ENCODE results near the gene SYNE2. TPM values are rescaled to one million over a fixed set of nuclear protein-coding genes. Genes with fewer than 3 reads are reported as not detected.

Gene SYNE2
- total and polyA plus RNA-seq, 4 donors, result 14.7 to 197 (median 99.1) TPM

DNA sequence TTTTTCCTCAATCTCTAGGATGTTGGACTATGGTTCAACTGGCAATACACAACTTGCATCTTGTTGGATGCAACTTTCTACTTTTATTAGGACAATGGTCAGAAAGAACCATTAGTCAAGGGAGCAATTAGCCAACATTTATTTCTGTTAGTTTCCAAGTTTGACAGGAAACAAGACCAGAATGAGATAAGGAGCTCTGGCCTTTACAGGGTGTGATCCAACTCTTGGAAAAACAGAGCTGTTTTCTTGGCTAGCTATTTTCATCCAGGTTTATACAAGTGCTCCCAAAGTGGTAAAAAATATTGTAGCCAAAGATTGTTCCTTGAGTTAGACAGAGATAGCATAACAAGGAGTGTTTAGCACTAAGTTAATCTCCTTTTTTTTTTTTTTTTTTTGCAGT is 3.9 kb upstream of the SYNE2 start:
- H3K4me3 ChIP-seq (ENCODE audit: low read length in 2 of 2), result no peak overlapping the region
- DNase-seq (no peak), ATAC-seq (ENCODE audit: low FRiP score) (no peak)
- no peaks in the 10 kb centered on the region for H3K36me3 ChIP-seq (ENCODE audit: control insufficient read depth in 1 of 2, insufficient read depth in 2 of 2, low read length in 1 of 2)
- no peaks in the 10 kb centered on the region for H3K9me3 ChIP-seq (ENCODE audit: control insufficient read depth, low read length)
- no peaks in the 10 kb centered on the region for H3K27me3 ChIP-seq (ENCODE audit: control insufficient read depth in 1 of 2, insufficient read depth in 2 of 2, low read length in 1 of 2)
- H3K4me1 ChIP-seq (ENCODE audit: control insufficient read depth in 1 of 2, insufficient read depth in 2 of 2, low read length in 2 of 2), result no peaks in the 10 kb centered on the region
- intact Hi-C loops (cut with DNase I), result no loop called here
- H3K27ac ChIP-seq (ENCODE audit: low read depth in 1 of 2, low read length in 2 of 2), result no peak overlapping the region

DNA sequence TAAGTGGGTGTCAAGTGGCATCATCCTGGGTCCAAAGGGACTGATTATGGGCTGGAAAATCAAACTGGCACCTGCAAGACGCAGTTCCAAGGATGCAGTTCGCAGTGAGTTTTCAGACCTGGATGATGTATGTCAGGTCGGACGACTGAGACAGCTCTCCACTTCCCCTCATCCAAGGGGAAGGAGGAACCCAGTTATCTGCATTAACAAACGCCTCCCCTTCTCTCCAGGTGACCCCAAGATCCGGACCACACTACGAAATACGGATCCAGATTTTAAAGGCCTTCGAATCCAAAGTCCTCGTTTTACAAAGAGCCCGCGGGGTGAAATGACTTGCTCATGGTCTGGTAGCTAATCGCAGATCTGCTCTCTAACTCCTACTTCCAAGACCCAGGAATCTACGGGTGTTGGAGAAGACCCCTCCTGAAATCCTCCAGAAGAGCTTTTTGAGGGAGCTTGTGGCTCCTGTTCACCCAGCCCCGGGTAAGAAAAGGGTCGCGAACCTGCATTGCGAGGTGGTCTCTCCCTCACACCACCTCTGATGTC is 460 bp upstream of the SYNE2 start:
- peaks cover 0 to 6% of the 10 kb centered on the region in 2 donors for H3K4me1 ChIP-seq (ENCODE audit: control insufficient read depth in 1 of 2, insufficient read depth in 2 of 2, low read length in 2 of 2)
- no peaks in the 10 kb centered on the region for H3K36me3 ChIP-seq (ENCODE audit: control insufficient read depth in 1 of 2, insufficient read depth in 2 of 2, low read length in 1 of 2)
- ATAC-seq (ENCODE audit: low FRiP score) (no peak), DNase-seq (no peak)
- peak overlapping the region in 1 of 2 donors; percentile 25 for H3K27ac ChIP-seq (ENCODE audit: low read depth in 1 of 2, low read length in 2 of 2)
- H3K27me3 ChIP-seq (ENCODE audit: control insufficient read depth in 1 of 2, insufficient read depth in 2 of 2, low read length in 1 of 2), result no peaks in the 10 kb centered on the region
- no peaks in the 10 kb centered on the region for H3K9me3 ChIP-seq (ENCODE audit: control insufficient read depth, low read length)
- WGBS, 2 donors, result 16 to 18% methylated on average over 18 of the region's 18 CpGs
- intact Hi-C loops (cut with DNase I), result loop anchor here in 1 of 2 donors (2.0 to 5.0 kb wide), 2 partner anchors 24 to 40 kb away; no protein-coding TSS in a partner anchor
- peak overlapping the region in 1 of 2 donors; percentile 98 for H3K4me3 ChIP-seq (ENCODE audit: low read length in 2 of 2)

GRCh38 chr14:63853831-63854293 is 1.1 kb downstream of the SYNE2 start:
- H3K27me3 ChIP-seq (ENCODE audit: control insufficient read depth in 1 of 2, insufficient read depth in 2 of 2, low read length in 1 of 2), result no peaks in the 10 kb centered on the region
- H3K4me3 ChIP-seq (ENCODE audit: low read length in 2 of 2), result peak overlapping the region; percentile 98
- DNase-seq (peak; percentile 63 to 78), ATAC-seq (ENCODE audit: low FRiP score) (peak; percentile 61)
- peaks cover 0 to 6% of the 10 kb centered on the region in 2 donors for H3K4me1 ChIP-seq (ENCODE audit: control insufficient read depth in 1 of 2, insufficient read depth in 2 of 2, low read length in 2 of 2)
- H3K9me3 ChIP-seq (ENCODE audit: control insufficient read depth, low read length), result no peaks in the 10 kb centered on the region
- 0% methylated on average over 18 of the region's 18 CpGs for WGBS, 2 donors
- H3K36me3 ChIP-seq (ENCODE audit: control insufficient read depth in 1 of 2, insufficient read depth in 2 of 2, low read length in 1 of 2), result no peaks in the 10 kb centered on the region
- H3K27ac ChIP-seq (ENCODE audit: low read depth in 1 of 2, low read length in 2 of 2), result peak overlapping the region; percentile 50 to 71
- intact Hi-C loops (cut with DNase I), result loop anchor here in 1 of 2 donors (2.0 to 5.0 kb wide), 2 partner anchors 23 to 38 kb away; no protein-coding TSS in a partner anchor

DNA sequence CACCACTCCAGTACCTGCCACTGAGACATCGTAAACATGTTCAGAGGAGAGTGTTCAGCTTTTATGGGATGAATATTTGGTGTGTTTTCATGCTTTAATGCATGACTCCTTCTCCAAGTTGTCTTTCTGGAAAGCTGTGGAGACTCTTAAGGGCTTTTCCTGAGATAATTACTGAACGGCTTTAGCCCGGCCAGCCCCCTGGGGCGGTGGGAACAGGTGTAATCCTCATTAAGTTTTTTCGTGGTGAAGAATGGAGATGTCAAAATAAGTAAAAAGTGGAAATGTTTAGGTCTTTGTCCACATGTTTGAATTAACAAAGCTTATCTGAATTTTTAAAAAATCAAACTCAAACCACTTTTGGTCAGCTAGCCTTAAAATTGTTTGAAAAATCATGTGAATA is 1.5 kb downstream of the SYNE2 start:
- WGBS, 2 donors, result 9% methylated on average over 5 of the region's 5 CpGs
- Histone ChIP-seq H3K4me1 (ENCODE audit: control insufficient read depth in 1 of 2, insufficient read depth in 2 of 2, low read length in 2 of 2) (peaks cover 0 to 6% of the 10 kb centered on the region in 2 donors), H3K9me3 (ENCODE audit: control insufficient read depth, low read length) (no peaks in the 10 kb centered on the region), H3K36me3 (ENCODE audit: control insufficient read depth in 1 of 2, insufficient read depth in 2 of 2, low read length in 1 of 2) (no peaks in the 10 kb centered on the region), H3K27ac (ENCODE audit: low read depth in 1 of 2, low read length in 2 of 2) (no peak overlapping the region), H3K4me3 (ENCODE audit: low read length in 2 of 2) (peak overlapping the region; percentile 98), H3K27me3 (ENCODE audit: control insufficient read depth in 1 of 2, insufficient read depth in 2 of 2, low read length in 1 of 2) (no peaks in the 10 kb centered on the region)
- intact Hi-C loops (cut with DNase I), result loop anchor here in 1 of 2 donors (5.0 kb wide), 1 partner anchor 38 kb away; no protein-coding TSS in a partner anchor
- ATAC-seq (ENCODE audit: low FRiP score) (no peak), DNase-seq (no peak)

GRCh38 chr14:63855281-63855680 is 2.5 kb downstream of the SYNE2 start:
- Histone ChIP-seq H3K4me1 (ENCODE audit: control insufficient read depth in 1 of 2, insufficient read depth in 2 of 2, low read length in 2 of 2) (peaks cover 0 to 6% of the 10 kb centered on the region in 2 donors), H3K36me3 (ENCODE audit: control insufficient read depth in 1 of 2, insufficient read depth in 2 of 2, low read length in 1 of 2) (no peaks in the 10 kb centered on the region), H3K4me3 (ENCODE audit: low read length in 2 of 2) (no peak overlapping the region), H3K27me3 (ENCODE audit: control insufficient read depth in 1 of 2, insufficient read depth in 2 of 2, low read length in 1 of 2) (no peaks in the 10 kb centered on the region), H3K9me3 (ENCODE audit: control insufficient read depth, low read length) (no peaks in the 10 kb centered on the region), H3K27ac (ENCODE audit: low read depth in 1 of 2, low read length in 2 of 2) (no peak overlapping the region)
- no peak for ATAC-seq (ENCODE audit: low FRiP score)
- intact Hi-C loops (cut with DNase I), result no loop called here
- DNase-seq, result no peak
- 83 to 84% methylated on average over 4 of the region's 4 CpGs for WGBS, 2 donors

DNA sequence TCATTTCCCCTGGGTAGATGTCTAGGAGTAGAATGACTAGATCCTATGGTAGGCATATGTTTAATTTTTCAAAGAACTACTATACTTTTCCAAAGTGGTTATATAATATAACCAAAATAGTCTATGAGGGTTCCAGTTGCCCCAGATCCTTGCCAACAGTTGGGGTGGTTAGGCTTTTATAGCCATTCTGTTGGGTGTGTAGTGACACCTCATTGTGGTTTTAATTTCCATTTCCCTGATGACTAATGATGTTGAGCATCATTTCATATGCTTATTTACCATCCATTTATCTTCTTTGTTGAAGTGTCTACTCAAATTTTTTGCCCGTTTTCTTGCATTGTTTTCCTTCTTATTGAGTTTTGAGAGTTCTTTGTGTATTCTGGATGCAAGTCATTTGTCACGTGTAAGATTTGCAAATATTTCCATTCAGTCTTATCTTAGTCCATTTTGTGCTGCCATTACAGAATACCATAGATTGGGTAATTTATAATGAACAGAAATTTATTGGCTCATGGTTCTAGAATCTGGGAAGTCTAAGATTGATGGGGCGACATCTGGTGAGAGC is 4.7 kb downstream of the SYNE2 start:
- Histone ChIP-seq H3K4me3 (ENCODE audit: low read length in 2 of 2) (no peak overlapping the region), H3K27me3 (ENCODE audit: control insufficient read depth in 1 of 2, insufficient read depth in 2 of 2, low read length in 1 of 2) (no peaks in the 10 kb centered on the region), H3K4me1 (ENCODE audit: control insufficient read depth in 1 of 2, insufficient read depth in 2 of 2, low read length in 2 of 2) (peaks cover 0 to 6% of the 10 kb centered on the region in 2 donors), H3K36me3 (ENCODE audit: control insufficient read depth in 1 of 2, insufficient read depth in 2 of 2, low read length in 1 of 2) (no peaks in the 10 kb centered on the region), H3K27ac (ENCODE audit: low read depth in 1 of 2, low read length in 2 of 2) (no peak overlapping the region), H3K9me3 (ENCODE audit: control insufficient read depth, low read length) (no peaks in the 10 kb centered on the region)
- ATAC-seq (ENCODE audit: low FRiP score) (no peak), DNase-seq (no peak)
- intact Hi-C loops (cut with DNase I), result no loop called here
- WGBS, 2 donors, result 45 to 56% methylated on average over 3 of the region's 3 CpGs

- intact Hi-C loops (cut with DNase I), result no loop called here
- 25 to 31% methylated on average over 1 of the region's 1 CpG for WGBS, 2 donors
- Histone ChIP-seq H3K4me3 (ENCODE audit: low read length in 2 of 2) (no peak overlapping the region), H3K27ac (ENCODE audit: low read depth in 1 of 2, low read length in 2 of 2) (no peak overlapping the region), H3K9me3 (ENCODE audit: control insufficient read depth, low read length) (no peaks in the 10 kb centered on the region), H3K36me3 (ENCODE audit: control insufficient read depth in 1 of 2, insufficient read depth in 2 of 2, low read length in 1 of 2) (no peaks in the 10 kb centered on the region), H3K27me3 (ENCODE audit: control insufficient read depth in 1 of 2, insufficient read depth in 2 of 2, low read length in 1 of 2) (no peaks in the 10 kb centered on the region), H3K4me1 (ENCODE audit: control insufficient read depth in 1 of 2, insufficient read depth in 2 of 2, low read length in 2 of 2) (peaks cover 0 to 4% of the 10 kb centered on the region in 2 donors)
- ATAC-seq (ENCODE audit: low FRiP score), result no peak
- no peak for DNase-seq
Observed at GRCh38 chr14:63860146-63860545, 7.3 kb downstream of the SYNE2 start.

DNA sequence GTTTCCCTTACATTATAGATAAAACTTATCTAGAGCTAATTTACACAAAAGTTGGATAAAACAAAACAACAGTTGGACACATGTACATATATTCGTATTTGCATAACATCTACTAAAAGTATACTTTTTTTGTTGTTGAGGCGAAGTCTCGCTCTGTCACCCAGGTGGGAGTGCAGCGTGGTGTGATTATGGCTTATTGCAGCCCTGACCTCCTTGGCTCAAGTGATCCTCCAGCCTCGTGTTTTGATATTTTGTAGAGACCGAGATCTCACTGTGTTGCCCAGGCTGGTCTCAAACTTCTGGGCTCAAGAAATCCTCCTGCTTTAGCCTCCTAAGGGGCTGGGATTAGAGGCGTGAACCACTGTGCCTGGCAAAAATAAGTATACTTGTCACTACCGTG is 9.4 kb downstream of the SYNE2 start:
- ATAC-seq (ENCODE audit: low FRiP score), result no peak
- intact Hi-C loops (cut with DNase I), result no loop called here
- Histone ChIP-seq H3K36me3 (ENCODE audit: control insufficient read depth in 1 of 2, insufficient read depth in 2 of 2, low read length in 1 of 2) (no peaks in the 10 kb centered on the region), H3K27ac (ENCODE audit: low read depth in 1 of 2, low read length in 2 of 2) (no peak overlapping the region), H3K9me3 (ENCODE audit: control insufficient read depth, low read length) (no peaks in the 10 kb centered on the region), H3K4me3 (ENCODE audit: low read length in 2 of 2) (no peak overlapping the region), H3K27me3 (ENCODE audit: control insufficient read depth in 1 of 2, insufficient read depth in 2 of 2, low read length in 1 of 2) (no peaks in the 10 kb centered on the region), H3K4me1 (ENCODE audit: control insufficient read depth in 1 of 2, insufficient read depth in 2 of 2, low read length in 2 of 2) (no peaks in the 10 kb centered on the region)
- DNase-seq, result no peak
- WGBS, 2 donors, result 83 to 88% methylated on average over 8 of the region's 8 CpGs

GRCh38 chr14:63863004-63863403 is 10.2 kb downstream of the SYNE2 start:
- Histone ChIP-seq H3K4me1 (ENCODE audit: control insufficient read depth in 1 of 2, insufficient read depth in 2 of 2, low read length in 2 of 2) (no peaks in the 10 kb centered on the region), H3K4me3 (ENCODE audit: low read length in 2 of 2) (no peak overlapping the region), H3K36me3 (ENCODE audit: control insufficient read depth in 1 of 2, insufficient read depth in 2 of 2, low read length in 1 of 2) (no peaks in the 10 kb centered on the region), H3K27ac (ENCODE audit: low read depth in 1 of 2, low read length in 2 of 2) (no peak overlapping the region), H3K27me3 (ENCODE audit: control insufficient read depth in 1 of 2, insufficient read depth in 2 of 2, low read length in 1 of 2) (no peaks in the 10 kb centered on the region), H3K9me3 (ENCODE audit: control insufficient read depth, low read length) (no peaks in the 10 kb centered on the region)
- ATAC-seq (ENCODE audit: low FRiP score) (no peak), DNase-seq (no peak)
- 91 to 92% methylated on average over 6 of the region's 6 CpGs for WGBS, 2 donors
- intact Hi-C loops (cut with DNase I), result no loop called here

Data from aorta (tissue), 5 donors.